OCI-LY7 (cell line): ENCODE results near the gene PRAME. TPM values are rescaled to one million over a fixed set of nuclear protein-coding genes. Genes with fewer than 3 reads are reported as not detected.

ENCODE experiments used
- BruUV-seq: library from RNA; stranded (reverse); fragments of 400-500 nt; replicated peaks from 2 replicates; lab custom pipeline; 2021; lab: Mats Ljungman, UMichigan
- CTCF ChIA-PET: fragments of 300-600 bp; sonication (Branson Sonifier 250); formaldehyde crosslinking; loops from one replicate; lab custom pipeline; 2022; ENCODE audit warnings: antibody characterized with exemption; ENCODE audit not compliant: unreplicated experiment; lab: Charles Lee
- POLR2A ChIA-PET: fragments of 300-600 bp; sonication (Branson Sonifier 250); formaldehyde crosslinking; loops from one replicate; lab custom pipeline; 2022; ENCODE audit warnings: antibody characterized with exemption; lab: Charles Lee
- DNase-seq: peaks from one replicate; pipeline ENCODE4 v3.0.0-alpha.2; 2015; ENCODE audit warnings: low spot score
- H2AFZ ChIP-seq: fragments of 200-600 bp; sonication (generic), shearing (Covaris generic); 2 replicates; pipeline ENCODE4 v1.6.1; 2014; ENCODE audit warnings: mild to moderate bottlenecking, antibody characterized with exemption, low read length, moderate library complexity
- H3K27ac ChIP-seq: fragments of 200-600 bp; sonication (generic); 2 replicates; pipeline ENCODE4 v1.5.1; 2014; ENCODE audit warnings: mixed run types, low read depth, mild to moderate bottlenecking, moderate library complexity, low read length, inconsistent platforms; ENCODE audit not compliant: poor library complexity, severe bottlenecking
- H3K36me3 ChIP-seq: fragments of 200-600 bp; sonication (generic); 2 replicates; pipeline ENCODE4 v1.6.1; 2014; ENCODE audit warnings: mild to moderate bottlenecking, antibody characterized with exemption, low read length, moderate library complexity, mixed read lengths; ENCODE audit not compliant: insufficient read depth
- H3K4me1 ChIP-seq: fragments of 200-600 bp; sonication (generic); 2 replicates; pipeline ENCODE4 v1.5.1; 2014; ENCODE audit warnings: mild to moderate bottlenecking, low read length; ENCODE audit not compliant: insufficient read depth, poor library complexity, severe bottlenecking
- H3K4me2 ChIP-seq: fragments of 200-600 bp; sonication (generic); 2 replicates; pipeline ENCODE4 v1.6.1; 2014; ENCODE audit warnings: mild to moderate bottlenecking, low read length
- H3K4me3 ChIP-seq: fragments of 200-600 bp; sonication (generic); 2 replicates; pipeline ENCODE4 v1.5.1; 2014; ENCODE audit warnings: mild to moderate bottlenecking, low read depth, low read length; ENCODE audit not compliant: poor library complexity, severe bottlenecking
- H3K79me2 ChIP-seq: fragments of 200-600 bp; sonication (generic); 2 replicates; pipeline ENCODE4 v1.6.1; 2016; ENCODE audit warnings: low read depth, mild to moderate bottlenecking, low read length, moderate library complexity, mixed read lengths; ENCODE audit not compliant: insufficient read depth
- H3K9me2 ChIP-seq: fragments of 200-600 bp; sonication (generic); 2 replicates; pipeline ENCODE4 v1.6.1; 2016; ENCODE audit warnings: mild to moderate bottlenecking, low read length, mixed read lengths; ENCODE audit not compliant: insufficient read depth
- H3K9me3 ChIP-seq: fragments of 200-600 bp; sonication (generic); 2 replicates; pipeline ENCODE4 v1.6.1; 2014; ENCODE audit warnings: mild to moderate bottlenecking, mixed run types, low read length, mixed read lengths
- H4K20me1 ChIP-seq: fragments of 200-600 bp; sonication (generic); 2 replicates; pipeline ENCODE4 v1.6.1; 2014; ENCODE audit warnings: mild to moderate bottlenecking, antibody characterized with exemption, low read length, moderate library complexity, mixed read lengths; ENCODE audit not compliant: insufficient read depth
- EZH2phosphoT487 ChIP-seq: fragments of 200-600 bp; sonication (generic); IDR thresholded peaks from 2 replicates; pipeline ENCODE4 v1.6.1; 2018; ENCODE audit warnings: low read depth, borderline replicate concordance, mild to moderate bottlenecking, mixed run types, antibody characterized with exemption, low read length, moderate library complexity, mixed read lengths
- intact Hi-C: fragments of 100-400 bp; cut with micrococcal nuclease; formaldehyde crosslinking; loops from one replicate; pipeline ENCODE4 v1.10.0; 2022; ENCODE audit not compliant: unreplicated experiment
- total RNA-seq, 2 experiments: library from RNA; depleted of rRNA in 1 of 2; stranded (reverse); fragments of >200 nt in 1 of 2; shearing (Covaris generic) in 1 of 2; gene quantifications; 2 replicates each; pipeline ENCODE4 v1.2.3, GENCODE V29; 2014 to 2022
- TF ChIP-seq, protein P1 (sequence below): fragments of 200-600 bp; sonication (generic); conservative IDR thresholded peaks from 2 replicates; pipeline ENCODE4 v1.5.1; 2014; ENCODE audit warnings: mild to moderate bottlenecking, antibody characterized with exemption, low read length, moderate library complexity, mixed read lengths

The PRAME gene
- total RNA-seq, 2 experiments from 2014 or later, result 0.28 TPM; not detected in 1

DNA sequence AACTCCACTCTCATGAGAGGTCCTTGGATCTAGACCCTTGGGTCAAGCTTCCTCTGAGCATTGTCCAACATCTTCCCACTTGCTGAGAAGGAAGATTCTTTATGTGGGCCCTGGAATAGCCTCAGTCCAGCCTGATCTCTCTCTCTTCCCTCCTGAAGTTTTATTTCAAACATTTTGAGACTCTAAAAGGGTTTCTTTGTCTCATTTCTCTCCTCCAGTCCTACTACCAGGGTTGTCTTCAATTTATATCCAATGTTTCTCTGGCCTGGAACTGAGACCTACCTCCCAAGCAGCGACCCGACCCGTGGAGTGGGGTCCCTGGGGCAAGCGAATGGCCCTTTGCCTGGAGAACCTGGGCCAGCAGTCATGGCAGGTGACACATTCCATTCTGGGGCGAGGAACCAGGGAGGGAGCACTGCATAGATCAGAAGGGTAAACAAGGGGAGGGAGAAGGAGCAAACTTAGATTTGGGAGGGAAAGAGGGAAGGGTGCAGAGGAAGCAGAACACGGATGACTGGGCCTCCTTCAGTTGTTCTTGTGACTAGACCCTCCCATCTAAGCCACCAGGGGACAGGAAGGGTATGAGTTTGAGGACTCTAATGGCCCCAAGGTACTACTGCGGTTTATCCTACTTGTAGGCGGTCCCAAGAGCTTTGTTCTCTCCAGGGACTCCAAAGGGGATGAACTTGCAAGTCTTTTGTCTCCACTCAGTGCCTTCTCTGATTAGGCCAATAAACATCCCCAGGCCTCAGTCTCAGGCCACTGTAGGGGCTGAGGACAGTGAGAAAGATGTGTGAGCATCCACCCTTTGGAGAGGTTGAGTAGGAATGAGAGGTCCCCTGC is 14.2 kb upstream of the PRAME start:
- Histone ChIP-seq H2AFZ (no peak overlapping the region), H3K36me3 (no peaks in the 10 kb centered on the region), H3K9me2 (no peaks in the 10 kb centered on the region), H3K4me2 (no peak overlapping the region), H3K79me2 (no peaks in the 10 kb centered on the region), H4K20me1 (no peaks in the 10 kb centered on the region), H3K4me1 (no peaks in the 10 kb centered on the region), H3K27ac (no peak overlapping the region), H3K4me3 (no peak overlapping the region), H3K9me3 (no peaks in the 10 kb centered on the region)
- no peak for DNase-seq
- ChIA-PET CTCF (no interaction called here), POLR2A (no interaction called here)
- no peak for TF ChIP-seq EZH2phosphoT487
- TF ChIP-seq, protein P1, sequence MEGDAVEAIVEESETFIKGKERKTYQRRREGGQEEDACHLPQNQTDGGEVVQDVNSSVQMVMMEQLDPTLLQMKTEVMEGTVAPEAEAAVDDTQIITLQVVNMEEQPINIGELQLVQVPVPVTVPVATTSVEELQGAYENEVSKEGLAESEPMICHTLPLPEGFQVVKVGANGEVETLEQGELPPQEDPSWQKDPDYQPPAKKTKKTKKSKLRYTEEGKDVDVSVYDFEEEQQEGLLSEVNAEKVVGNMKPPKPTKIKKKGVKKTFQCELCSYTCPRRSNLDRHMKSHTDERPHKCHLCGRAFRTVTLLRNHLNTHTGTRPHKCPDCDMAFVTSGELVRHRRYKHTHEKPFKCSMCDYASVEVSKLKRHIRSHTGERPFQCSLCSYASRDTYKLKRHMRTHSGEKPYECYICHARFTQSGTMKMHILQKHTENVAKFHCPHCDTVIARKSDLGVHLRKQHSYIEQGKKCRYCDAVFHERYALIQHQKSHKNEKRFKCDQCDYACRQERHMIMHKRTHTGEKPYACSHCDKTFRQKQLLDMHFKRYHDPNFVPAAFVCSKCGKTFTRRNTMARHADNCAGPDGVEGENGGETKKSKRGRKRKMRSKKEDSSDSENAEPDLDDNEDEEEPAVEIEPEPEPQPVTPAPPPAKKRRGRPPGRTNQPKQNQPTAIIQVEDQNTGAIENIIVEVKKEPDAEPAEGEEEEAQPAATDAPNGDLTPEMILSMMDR, result no peak
- no TSS peak for BruUV-seq
- intact Hi-C loops, result no loop called here

DNA sequence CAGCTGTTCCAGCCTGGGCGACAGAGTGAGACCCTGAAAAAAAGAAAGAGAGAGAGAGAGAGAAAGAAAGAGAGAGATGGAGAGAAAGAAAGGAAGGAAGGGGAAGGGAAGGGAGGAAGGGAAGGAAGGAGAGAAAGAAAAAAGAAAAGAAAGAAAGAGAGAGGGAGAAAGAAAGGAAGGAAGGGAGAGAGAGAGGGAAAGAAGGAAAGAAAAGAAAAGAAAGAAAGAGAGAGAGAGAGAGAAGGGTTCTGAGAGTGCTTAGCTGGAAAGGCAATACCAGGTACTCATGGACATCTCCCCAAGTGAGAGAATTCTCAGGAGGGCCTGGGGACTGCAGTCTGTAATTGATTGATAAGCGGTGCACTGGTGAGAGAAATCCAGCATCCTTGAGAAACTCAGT is 12.8 kb upstream of the PRAME start:
- BruUV-seq, result no TSS peak

More for the DNA sequence above, 12.8 kb upstream of the PRAME start:
- no peaks in the 10 kb centered on the region for H4K20me1 ChIP-seq
- H3K27ac ChIP-seq, result no peak overlapping the region
- no peaks in the 10 kb centered on the region for H3K4me1 ChIP-seq
- H3K4me2 ChIP-seq, result no peak overlapping the region
- DNase-seq, result no peak
- H2AFZ ChIP-seq, result no peak overlapping the region
- TF ChIP-seq EZH2phosphoT487, result no peak
- TF ChIP-seq, protein P1, result no peak
- no peaks in the 10 kb centered on the region for H3K9me2 ChIP-seq
- no peaks in the 10 kb centered on the region for H3K9me3 ChIP-seq
- intact Hi-C loops, result no loop called here
- no peaks in the 10 kb centered on the region for H3K36me3 ChIP-seq
- H3K79me2 ChIP-seq, result no peaks in the 10 kb centered on the region
- CTCF ChIA-PET, result no interaction called here
- POLR2A ChIA-PET, result no interaction called here
- H3K4me3 ChIP-seq, result no peak overlapping the region
